ENCODE measurements around the gene JAK2.
"Not testable (repeated sequence)": the region's sequence is repeated elsewhere in the genome, so short reads cannot be mapped to it uniquely, and the experiment has no call there.

JAK2 gene

GRCh38 chr9:4984621-4985385, at the start of gene JAK2:
JAK2 (plus strand) TSS chr9:4985272; CDS start chr9:5021988, 36,716 bp downstream.
- peak; percentile 97 for DNase-seq (ENCODE audit: low read depth)

GRCh38 chr9:4936277-4936676, 48.8 kb upstream of the JAK2 start:
- DNase-seq (ENCODE audit: low read depth): no peak

GRCh38 chr9:4936823-4937222, 48.2 kb upstream of the JAK2 start:
- DNase-seq (ENCODE audit: low read depth): no peak

GRCh38 chr9:4937446-4937845, 47.6 kb upstream of the JAK2 start:
- DNase-seq (ENCODE audit: low read depth): no peak

GRCh38 chr9:4938496-4938895, 46.6 kb upstream of the JAK2 start:
- DNase-seq (ENCODE audit: low read depth): no peak

GRCh38 chr9:4939118-4939561, 45.9 kb upstream of the JAK2 start:
- no peak for DNase-seq (ENCODE audit: low read depth)

GRCh38 chr9:4942042-4942691, 42.9 kb upstream of the JAK2 start:
- DNase-seq (ENCODE audit: low read depth): peak; percentile 30

- DNase-seq (ENCODE audit: low read depth): no peak
Measured at GRCh38 chr9:4943346-4943745, 41.7 kb upstream of the JAK2 start.

- not testable (repeated sequence) for DNase-seq (ENCODE audit: low read depth)
Measured at GRCh38 chr9:4944431-4945211, 40.5 kb upstream of the JAK2 start.

GRCh38 chr9:4946937-4947336, 38.1 kb upstream of the JAK2 start:
- DNase-seq (ENCODE audit: low read depth): no peak

GRCh38 chr9:4955836-4956235, 29.2 kb upstream of the JAK2 start:
- no peak for DNase-seq (ENCODE audit: low read depth)

- no peak for DNase-seq (ENCODE audit: low read depth)
Measured at GRCh38 chr9:4959031-4959430, 26.0 kb upstream of the JAK2 start.

GRCh38 chr9:4962085-4962484, 23.0 kb upstream of the JAK2 start:
- DNase-seq (ENCODE audit: low read depth): no peak

GRCh38 chr9:4964540-4964939, 20.5 kb upstream of the JAK2 start:
- no peak for DNase-seq (ENCODE audit: low read depth)

GRCh38 chr9:4965174-4965821, 19.8 kb upstream of the JAK2 start:
- no peak for DNase-seq (ENCODE audit: low read depth)

- peak; percentile 54 for DNase-seq (ENCODE audit: low read depth)
Measured at GRCh38 chr9:4967523-4967922, 17.5 kb upstream of the JAK2 start.

GRCh38 chr9:4969130-4969529, 15.9 kb upstream of the JAK2 start:
- no peak for DNase-seq (ENCODE audit: low read depth)

GRCh38 chr9:4970970-4971641, 14.0 kb upstream of the JAK2 start:
- no peak for DNase-seq (ENCODE audit: low read depth)

GRCh38 chr9:4973246-4973645, 11.8 kb upstream of the JAK2 start:
- peak; percentile 60 for DNase-seq (ENCODE audit: low read depth)

GRCh38 chr9:4973902-4974301, 11.2 kb upstream of the JAK2 start:
- no peak for DNase-seq (ENCODE audit: low read depth)

GRCh38 chr9:4979239-4979638, 5.8 kb upstream of the JAK2 start:
- no peak for DNase-seq (ENCODE audit: low read depth)
